Memory B cell (primary cell): ENCODE data around the gene PLXNA2.

Experiments
- ATAC-seq: fragments of 150-1000 bp; cut with Tn5 transposase; 2 replicates; pipeline ENCODE4 v1.10.0; 2021; ENCODE audit warnings: low read depth, mild to moderate bottlenecking, moderate library complexity
- DNase-seq, 2 donors: peaks; one replicate each; pipeline ENCODE4 v3.0.0; 2022; ENCODE audit warnings: low spot score in 2 of 2
- H3K27ac Mint-ChIP-seq: one replicate; pipeline ENCODE4 v1.8.0; 2022; ENCODE audit warnings: mild to moderate bottlenecking, moderate library complexity, mixed read lengths
- H3K27me3 Mint-ChIP-seq: one replicate; pipeline ENCODE4 v1.8.0; 2022; ENCODE audit warnings: mixed read lengths
- H3K36me3 Mint-ChIP-seq: one replicate; pipeline ENCODE4 v1.8.0; 2022; ENCODE audit warnings: mild to moderate bottlenecking, mixed read lengths
- H3K4me1 Mint-ChIP-seq: one replicate; pipeline ENCODE4 v1.8.0; 2022; ENCODE audit warnings: mixed read lengths
- H3K4me3 Mint-ChIP-seq: one replicate; pipeline ENCODE4 v1.8.0; 2022; ENCODE audit warnings: mild to moderate bottlenecking, moderate library complexity, mixed read lengths
- H3K9me3 Mint-ChIP-seq: one replicate; pipeline ENCODE4 v1.8.0; 2022; ENCODE audit warnings: mixed read lengths

Gene PLXNA2

GRCh38 chr1:208038303-208038702 is 205.9 kb downstream of the PLXNA2 start:
- Mint-ChIP-seq H3K27ac (no peak overlapping the region), H3K36me3 (no peaks in the 10 kb centered on the region), H3K4me1 (no peaks in the 10 kb centered on the region), H3K27me3 (peaks cover 6% of the 10 kb centered on the region), H3K9me3 (no peaks in the 10 kb centered on the region), H3K4me3 (no peak overlapping the region)
- ATAC-seq (no peak), DNase-seq (no peak)

GRCh38 chr1:208036918-208037766 is 207.0 kb downstream of the PLXNA2 start:
- H3K27me3 Mint-ChIP-seq, result peaks cover 9% of the 10 kb centered on the region
- no peak for ATAC-seq
- no peak for DNase-seq
- no peaks in the 10 kb centered on the region for H3K4me1 Mint-ChIP-seq
- no peak overlapping the region for H3K4me3 Mint-ChIP-seq
- H3K36me3 Mint-ChIP-seq, result no peaks in the 10 kb centered on the region
- no peak overlapping the region for H3K27ac Mint-ChIP-seq
- no peaks in the 10 kb centered on the region for H3K9me3 Mint-ChIP-seq

- Mint-ChIP-seq H3K4me1 (no peaks in the 10 kb centered on the region), H3K27me3 (peaks cover 13% of the 10 kb centered on the region), H3K27ac (no peak overlapping the region), H3K4me3 (no peak overlapping the region), H3K36me3 (no peaks in the 10 kb centered on the region), H3K9me3 (no peaks in the 10 kb centered on the region)
- ATAC-seq, result no peak
- DNase-seq, result no peak
These were observed 207.9 kb downstream of the PLXNA2 start for GRCh38 chr1:208036106-208036808.

GRCh38 chr1:208034135-208034534 is 210.0 kb downstream of the PLXNA2 start:
- ATAC-seq, result no peak
- DNase-seq, result no peak
- Mint-ChIP-seq H3K4me3 (no peak overlapping the region), H3K9me3 (no peaks in the 10 kb centered on the region), H3K4me1 (no peaks in the 10 kb centered on the region), H3K27me3 (peaks cover 21% of the 10 kb centered on the region), H3K27ac (no peak overlapping the region), H3K36me3 (no peaks in the 10 kb centered on the region)

- Mint-ChIP-seq H3K36me3 (no peaks in the 10 kb centered on the region), H3K4me3 (no peak overlapping the region), H3K4me1 (no peaks in the 10 kb centered on the region), H3K9me3 (no peaks in the 10 kb centered on the region), H3K27ac (no peak overlapping the region), H3K27me3 (peaks cover 24% of the 10 kb centered on the region)
- no peak for ATAC-seq
- DNase-seq, result no peak
These were observed 210.9 kb downstream of the PLXNA2 start for GRCh38 chr1:208033236-208033635.

GRCh38 chr1:208031932-208032320 is 212.3 kb downstream of the PLXNA2 start:
- no peaks in the 10 kb centered on the region for H3K4me1 Mint-ChIP-seq
- H3K4me3 Mint-ChIP-seq, result no peak overlapping the region
- ATAC-seq (no peak), DNase-seq (no peak)
- H3K9me3 Mint-ChIP-seq, result no peaks in the 10 kb centered on the region
- H3K27me3 Mint-ChIP-seq, result peaks cover 20% of the 10 kb centered on the region
- H3K27ac Mint-ChIP-seq, result no peak overlapping the region
- H3K36me3 Mint-ChIP-seq, result no peaks in the 10 kb centered on the region

GRCh38 chr1:208031316-208031931 is 212.8 kb downstream of the PLXNA2 start:
- Mint-ChIP-seq H3K27me3 (peaks cover 20% of the 10 kb centered on the region), H3K4me1 (no peaks in the 10 kb centered on the region), H3K9me3 (no peaks in the 10 kb centered on the region), H3K4me3 (no peak overlapping the region), H3K36me3 (no peaks in the 10 kb centered on the region), H3K27ac (no peak overlapping the region)
- DNase-seq (no peak), ATAC-seq (no peak)

GRCh38 chr1:208030288-208031091 is 213.7 kb downstream of the PLXNA2 start:
- no peak for ATAC-seq
- H3K27ac Mint-ChIP-seq, result no peak overlapping the region
- DNase-seq, result no peak
- H3K9me3 Mint-ChIP-seq, result no peaks in the 10 kb centered on the region
- peaks cover 20% of the 10 kb centered on the region for H3K27me3 Mint-ChIP-seq
- H3K36me3 Mint-ChIP-seq, result no peaks in the 10 kb centered on the region
- H3K4me3 Mint-ChIP-seq, result no peak overlapping the region
- no peaks in the 10 kb centered on the region for H3K4me1 Mint-ChIP-seq

GRCh38 chr1:208029381-208030287 is 214.6 kb downstream of the PLXNA2 start:
- ATAC-seq, result no peak
- H3K36me3 Mint-ChIP-seq, result no peaks in the 10 kb centered on the region
- no peaks in the 10 kb centered on the region for H3K9me3 Mint-ChIP-seq
- no peak overlapping the region for H3K27ac Mint-ChIP-seq
- peaks cover 20% of the 10 kb centered on the region for H3K27me3 Mint-ChIP-seq
- H3K4me3 Mint-ChIP-seq, result no peak overlapping the region
- H3K4me1 Mint-ChIP-seq, result no peaks in the 10 kb centered on the region
- DNase-seq, result no peak

- Mint-ChIP-seq H3K36me3 (no peaks in the 10 kb centered on the region), H3K9me3 (no peaks in the 10 kb centered on the region), H3K27ac (no peak overlapping the region), H3K4me1 (no peaks in the 10 kb centered on the region), H3K27me3 (peaks cover 20% of the 10 kb centered on the region), H3K4me3 (no peak overlapping the region)
- DNase-seq (no peak), ATAC-seq (no peak)
These were observed 215.7 kb downstream of the PLXNA2 start for GRCh38 chr1:208028526-208028925.

GRCh38 chr1:208027861-208028260 is 216.3 kb downstream of the PLXNA2 start:
- Mint-ChIP-seq H3K9me3 (no peaks in the 10 kb centered on the region), H3K36me3 (no peaks in the 10 kb centered on the region), H3K4me3 (no peak overlapping the region), H3K4me1 (no peaks in the 10 kb centered on the region), H3K27ac (no peak overlapping the region), H3K27me3 (peaks cover 18% of the 10 kb centered on the region)
- ATAC-seq (no peak), DNase-seq (no peak)

- no peak for DNase-seq
- peaks cover 17% of the 10 kb centered on the region for H3K27me3 Mint-ChIP-seq
These were observed 217.2 kb downstream of the PLXNA2 start for GRCh38 chr1:208026880-208027438.

GRCh38 chr1:208025031-208025430 is 219.2 kb downstream of the PLXNA2 start:
- Mint-ChIP-seq H3K4me1 (no peaks in the 10 kb centered on the region), H3K36me3 (no peaks in the 10 kb centered on the region), H3K4me3 (no peak overlapping the region), H3K27ac (no peak overlapping the region), H3K27me3 (peaks cover 8% of the 10 kb centered on the region), H3K9me3 (no peaks in the 10 kb centered on the region)
- ATAC-seq (no peak), DNase-seq (no peak)

More at GRCh38 chr1:208026880-208027438, 217.2 kb downstream of the PLXNA2 start:
- H3K4me3 Mint-ChIP-seq, result no peak overlapping the region
- H3K36me3 Mint-ChIP-seq, result no peaks in the 10 kb centered on the region
- H3K27ac Mint-ChIP-seq, result no peak overlapping the region
- ATAC-seq, result no peak
- H3K9me3 Mint-ChIP-seq, result no peaks in the 10 kb centered on the region
- no peaks in the 10 kb centered on the region for H3K4me1 Mint-ChIP-seq
